Skin epidermis (tissue), 12 donors: ENCODE data around the gene USH1C.

Source experiments
- H3K27ac ChIP-seq, 21 experiments: fragments of 200-600 bp; sonication (generic) in 11 of 21; one replicate each; pipeline ENCODE4 v1.5.0; 2020; ENCODE audit warnings: mild to moderate bottlenecking in 3 of 21, inconsistent platforms in 2 of 21, moderate library complexity in 2 of 21
- H3K4me3 ChIP-seq, 7 experiments: fragments of 200-600 bp; sonication (generic) in 2 of 7; one replicate each; pipeline ENCODE4 v1.5.0; 2020; ENCODE audit warnings: inconsistent platforms in 2 of 7, mild to moderate bottlenecking in 2 of 7, moderate library complexity in 1 of 7

Gene USH1C

GRCh38 chr11:17510507-17511206 lies 33.6 kb downstream of the USH1C start:
- no peak overlapping the region for H3K27ac ChIP-seq

GRCh38 chr11:17508791-17509190 lies 35.4 kb downstream of the USH1C start:
- H3K27ac ChIP-seq: no peak overlapping the region
- H3K4me3 ChIP-seq: no peak overlapping the region

More at GRCh38 chr11:17510507-17511206, 33.6 kb downstream of the USH1C start:
- H3K4me3 ChIP-seq: no peak overlapping the region

GRCh38 chr11:17508306-17508705 lies 35.9 kb downstream of the USH1C start:
- no peak overlapping the region for H3K27ac ChIP-seq
- no peak overlapping the region for H3K4me3 ChIP-seq

GRCh38 chr11:17507773-17508172 lies 36.4 kb downstream of the USH1C start:
- H3K4me3 ChIP-seq: no peak overlapping the region
- H3K27ac ChIP-seq: no peak overlapping the region

- H3K27ac ChIP-seq: no peak overlapping the region
Observed at GRCh38 chr11:17506942-17507341, 37.3 kb downstream of the USH1C start.

GRCh38 chr11:17506314-17506713 lies 37.9 kb downstream of the USH1C start:
- H3K4me3 ChIP-seq: no peak overlapping the region
- H3K27ac ChIP-seq: no peak overlapping the region

More at GRCh38 chr11:17506942-17507341, 37.3 kb downstream of the USH1C start:
- no peak overlapping the region for H3K4me3 ChIP-seq

GRCh38 chr11:17505146-17505545 lies 39.1 kb downstream of the USH1C start:
- no peak overlapping the region for H3K27ac ChIP-seq

GRCh38 chr11:17504330-17505107 lies 39.7 kb downstream of the USH1C start:
- Histone ChIP-seq H3K27ac (no peak overlapping the region), H3K4me3 (no peak overlapping the region)

More at GRCh38 chr11:17505146-17505545, 39.1 kb downstream of the USH1C start:
- no peak overlapping the region for H3K4me3 ChIP-seq

GRCh38 chr11:17502630-17503029 lies 41.6 kb downstream of the USH1C start:
- Histone ChIP-seq H3K4me3 (no peak overlapping the region), H3K27ac (no peak overlapping the region)

GRCh38 chr11:17500673-17501072 lies 43.5 kb downstream of the USH1C start:
- no peak overlapping the region for H3K4me3 ChIP-seq
- no peak overlapping the region for H3K27ac ChIP-seq

- H3K27ac ChIP-seq: no peak overlapping the region
- H3K4me3 ChIP-seq: no peak overlapping the region
Observed at GRCh38 chr11:17498475-17498874, 45.7 kb downstream of the USH1C start.

- H3K27ac ChIP-seq: no peak overlapping the region
- H3K4me3 ChIP-seq: no peak overlapping the region
Observed at GRCh38 chr11:17498058-17498457, 46.2 kb downstream of the USH1C start.

- Histone ChIP-seq H3K4me3 (no peak overlapping the region), H3K27ac (no peak overlapping the region)
Observed at GRCh38 chr11:17496406-17496805, 47.8 kb downstream of the USH1C start.

GRCh38 chr11:17494019-17494418 lies 50.2 kb downstream of the USH1C start:
- no peak overlapping the region for H3K27ac ChIP-seq
- no peak overlapping the region for H3K4me3 ChIP-seq

- no peak overlapping the region for H3K4me3 ChIP-seq
- H3K27ac ChIP-seq: no peak overlapping the region
Observed at GRCh38 chr11:17490938-17491337, 53.3 kb downstream of the USH1C start.

GRCh38 chr11:17490232-17490631 lies 54.0 kb downstream of the USH1C start:
- Histone ChIP-seq H3K27ac (no peak overlapping the region), H3K4me3 (no peak overlapping the region)

- Histone ChIP-seq H3K27ac (no peak overlapping the region), H3K4me3 (no peak overlapping the region)
Observed at GRCh38 chr11:17489751-17490150, 54.5 kb downstream of the USH1C start.

- no peak overlapping the region for H3K27ac ChIP-seq
- H3K4me3 ChIP-seq: no peak overlapping the region
Observed at GRCh38 chr11:17488563-17488962, 55.7 kb downstream of the USH1C start.

- H3K4me3 ChIP-seq: no peak overlapping the region
- no peak overlapping the region for H3K27ac ChIP-seq
Observed at GRCh38 chr11:17486646-17487045, 57.6 kb downstream of the USH1C start.

- no peak overlapping the region for H3K4me3 ChIP-seq
- H3K27ac ChIP-seq: no peak overlapping the region
Observed at GRCh38 chr11:17483505-17483904, 60.7 kb downstream of the USH1C start.

- no peak overlapping the region for H3K4me3 ChIP-seq
- H3K27ac ChIP-seq: no peak overlapping the region
Observed at GRCh38 chr11:17481905-17482304, 62.3 kb downstream of the USH1C start.
